Upper lobe of left lung (tissue), 4 donors: Measurements from ENCODE around the gene WNK3.

Source experiments
- CTCF ChIP-seq, 6 experiments: fragments of 450-650 bp in 4 of 6; fragments of 200-600 bp in 2 of 6; sonication (generic) in 2 of 6; IDR thresholded peaks; one replicate each; pipeline ENCODE4 v1.5.1; 2016 to 2019; ENCODE audit warnings: antibody characterized with exemption in 6 of 6
- POLR2A ChIP-seq, 4 donors: fragments of 450-650 bp; IDR thresholded peaks; one replicate each; pipeline ENCODE4 v1.5.1; 2016 to 2017; ENCODE audit warnings: antibody characterized with exemption in 4 of 4, mild to moderate bottlenecking in 2 of 4
- POLR2AphosphoS5 ChIP-seq, 2 donors: sonication (generic); formaldehyde crosslinking; IDR thresholded peaks; one replicate each; pipeline ENCODE4 v1.5.1; 2017; ENCODE audit warnings: antibody characterized with exemption in 2 of 2

GRCh38 chrX:54281676-54282075, 76.2 kb downstream of the WNK3 start:
- TF ChIP-seq CTCF (IDR thresholded peaks at IDR 0.05), result no peak
- no peak for TF ChIP-seq POLR2AphosphoS5 (IDR thresholded peaks at IDR 0.05)
- no peak for TF ChIP-seq POLR2A (IDR thresholded peaks at IDR 0.05)
